Left lung (tissue), 10 donors: Measurements from ENCODE around the gene TLR4. TPM values are rescaled to one million over a fixed set of nuclear protein-coding genes. Genes with fewer than 3 reads are reported as not detected.
A peak's percentile ranks its signal among the peaks of the same experiment; 100 is the strongest.

Experiments used
- ATAC-seq: fragments of 200-7000 bp; cut with Tn5 transposase; one replicate; pipeline ENCODE4 v1.9.1; 2020; ENCODE audit warnings: moderate library complexity
- DNase-seq, 4 donors: peaks; one replicate each; pipeline ENCODE4 v3.0.0-alpha.2; 2013 to 2020
- H3K27ac ChIP-seq, 2 donors: fragments of 200-600 bp; sonication (generic) in 1 of 2; one replicate each; pipeline versions ENCODE4 v1.5.0 to v1.8.0; 2020 to 2021
- H3K27me3 ChIP-seq, 2 donors: fragments of 200-600 bp; sonication (generic) in 1 of 2; one replicate each; pipeline versions ENCODE4 v1.5.0 to v1.8.0; 2020 to 2021
- H3K36me3 ChIP-seq, 2 donors: fragments of 200-600 bp; sonication (generic) in 1 of 2; one replicate each; pipeline versions ENCODE4 v1.5.0 to v1.8.0; 2020 to 2021
- H3K4me1 ChIP-seq, 2 donors: fragments of 200-600 bp; one replicate each; pipeline ENCODE4 v1.8.0; 2021
- H3K4me3 ChIP-seq, 2 donors: fragments of 200-600 bp; sonication (generic) in 1 of 2; one replicate each; pipeline versions ENCODE4 v1.5.0 to v1.8.0; 2020 to 2021; ENCODE audit warnings: mild to moderate bottlenecking in 1 of 2
- H3K9me3 ChIP-seq, 2 donors: fragments of 200-600 bp; sonication (generic) in 1 of 2; one replicate each; pipeline versions ENCODE4 v1.5.0 to v1.8.0; 2020 to 2021
- CTCF ChIP-seq, 2 donors: fragments of 200-600 bp; sonication (generic) in 1 of 2; IDR thresholded peaks; one replicate each; pipeline versions ENCODE4 v1.5.0 to v1.8.0; 2021; ENCODE audit warnings: antibody characterized with exemption in 2 of 2
- intact Hi-C, 2 donors: fragments of 100-400 bp; cut with DNase I; formaldehyde crosslinking; loops; one replicate each; pipeline versions ENCODE4 v1.11.2 to v1.14.2; 2022
- polyA plus RNA-seq, 6 donors: library from polyadenylated mRNA; unstranded; fragments of 120-200 nt; gene quantifications; one replicate each; pipeline ENCODE4 v1.2.1, GENCODE V29; 2013; ENCODE audit not compliant: insufficient read length in 6 of 6
- total RNA-seq, 2 donors: library from RNA; stranded (reverse); fragmentation: NEBNext Ultra II Directional; extraction: Animal tissue kit (Norgen Biotek cat#: 25700); gene quantifications; one replicate each; pipeline ENCODE4 v1.2.1, GENCODE V29; 2021
- donor health status: DM: no; HTN: yes; CAD: no.
- donor health status: DM: no; HTN: no; CAD: no.

The TLR4 gene
- total and polyA plus RNA-seq, 8 donors: 7.9 to 62.1 (median 11.0) TPM

GRCh38 chr9:117665601-117666385 lies 38.4 kb upstream of the TLR4 start:
- H3K9me3 ChIP-seq: no peaks in the 10 kb centered on the region
- intact Hi-C loops: no loop called here

GRCh38 chr9:117671468-117671867 lies 32.7 kb upstream of the TLR4 start:
- no peak for TF ChIP-seq CTCF (IDR thresholded peaks at IDR 0.05)
- DNase-seq (no peak), ATAC-seq (no peak)
- Histone ChIP-seq H3K27me3 (no peaks in the 10 kb centered on the region), H3K4me3 (no peak overlapping the region), H3K9me3 (peaks cover 0 to 4% of the 10 kb centered on the region in 2 donors), H3K27ac (no peak overlapping the region), H3K4me1 (no peaks in the 10 kb centered on the region), H3K36me3 (no peaks in the 10 kb centered on the region)
- intact Hi-C loops: no loop called here

More at GRCh38 chr9:117665601-117666385, 38.4 kb upstream of the TLR4 start:
- Histone ChIP-seq H3K4me1 (no peaks in the 10 kb centered on the region), H3K27me3 (no peaks in the 10 kb centered on the region), H3K36me3 (no peaks in the 10 kb centered on the region), H3K27ac (no peak overlapping the region), H3K4me3 (no peak overlapping the region)
- DNase-seq: no peak
- no peak for TF ChIP-seq CTCF (IDR thresholded peaks at IDR 0.05)
- ATAC-seq: no peak

GRCh38 chr9:117672369-117672768 lies 31.8 kb upstream of the TLR4 start:
- Histone ChIP-seq H3K4me1 (no peaks in the 10 kb centered on the region), H3K36me3 (no peaks in the 10 kb centered on the region), H3K27ac (no peak overlapping the region), H3K27me3 (no peaks in the 10 kb centered on the region), H3K4me3 (no peak overlapping the region), H3K9me3 (peaks cover 0 to 4% of the 10 kb centered on the region in 2 donors)
- DNase-seq (no peak), ATAC-seq (no peak)
- intact Hi-C loops: no loop called here
- no peak for TF ChIP-seq CTCF (IDR thresholded peaks at IDR 0.05)

- H3K27me3 ChIP-seq: no peaks in the 10 kb centered on the region
- no peak for DNase-seq
- no peak overlapping the region for H3K27ac ChIP-seq
- no peak for TF ChIP-seq CTCF (IDR thresholded peaks at IDR 0.05)
- H3K9me3 ChIP-seq: peaks cover 0 to 4% of the 10 kb centered on the region in 2 donors
- no peaks in the 10 kb centered on the region for H3K36me3 ChIP-seq
- no peak for ATAC-seq
- no peak overlapping the region for H3K4me3 ChIP-seq
- peaks cover 0 to 15% of the 10 kb centered on the region in 2 donors for H3K4me1 ChIP-seq
- intact Hi-C loops: no loop called here
Observed at GRCh38 chr9:117677572-117677971, 26.6 kb upstream of the TLR4 start.

- peak overlapping the region in 1 of 2 donors; percentile 60 for H3K27ac ChIP-seq
- intact Hi-C loops: no loop called here
- no peak for DNase-seq
- H3K4me1 ChIP-seq: peaks cover 0 to 15% of the 10 kb centered on the region in 2 donors
- TF ChIP-seq CTCF (IDR thresholded peaks at IDR 0.05): no peak
- no peak for ATAC-seq
- H3K27me3 ChIP-seq: no peaks in the 10 kb centered on the region
- no peaks in the 10 kb centered on the region for H3K36me3 ChIP-seq
- no peak overlapping the region for H3K4me3 ChIP-seq
- H3K9me3 ChIP-seq: peaks cover 0 to 4% of the 10 kb centered on the region in 2 donors
Observed at GRCh38 chr9:117678871-117679270, 25.3 kb upstream of the TLR4 start.
